GM23248 (cell line): ENCODE results near the gene PLCD3. TPM values are rescaled to one million over a fixed set of nuclear protein-coding genes. Genes with fewer than 3 reads are reported as not detected.

Experiments
- DNase-seq: peaks from one replicate; pipeline ENCODE4 v3.0.0-alpha.2; 2015
- H2AFZ ChIP-seq: fragments of 200-600 bp; sonication (generic); 2 replicates; pipeline ENCODE4 v1.6.1; 2016; ENCODE audit warnings: antibody characterized with exemption
- H3F3A ChIP-seq: fragments of 200-600 bp; sonication (generic); 2 replicates; pipeline ENCODE4 v1.6.1; 2016; ENCODE audit warnings: mild to moderate bottlenecking, antibody characterized with exemption, mixed run types; ENCODE audit not compliant: insufficient read depth
- H3K27ac ChIP-seq: fragments of 200-600 bp; sonication (generic); 2 replicates; pipeline ENCODE4 v1.5.1; 2016; ENCODE audit warnings: mild to moderate bottlenecking
- H3K27me3 ChIP-seq: fragments of 200-600 bp; sonication (generic); replicated peaks from 2 replicates; pipeline ENCODE4 v1.6.1; 2016; ENCODE audit warnings: mild to moderate bottlenecking; ENCODE audit not compliant: insufficient read depth
- H3K36me3 ChIP-seq: fragments of 200-600 bp; sonication (generic); 2 replicates; pipeline ENCODE4 v1.6.1; 2016; ENCODE audit warnings: low read depth, mild to moderate bottlenecking
- H3K4me1 ChIP-seq: fragments of 200-600 bp; sonication (generic); 2 replicates; pipeline ENCODE4 v1.6.1; 2016; ENCODE audit warnings: mild to moderate bottlenecking; ENCODE audit not compliant: insufficient read depth
- H3K4me2 ChIP-seq: fragments of 200-600 bp; sonication (generic); one replicate; pipeline ENCODE4 v1.6.1; 2016; ENCODE audit warnings: mild to moderate bottlenecking; ENCODE audit not compliant: unreplicated experiment
- H3K4me3 ChIP-seq: fragments of 200-600 bp; sonication (generic); 2 replicates; pipeline ENCODE4 v1.5.1; 2016; ENCODE audit warnings: mild to moderate bottlenecking
- H3K79me2 ChIP-seq: fragments of 200-600 bp; sonication (generic); 2 replicates; pipeline ENCODE4 v1.6.1; 2016; ENCODE audit warnings: mild to moderate bottlenecking; ENCODE audit not compliant: insufficient read depth
- H3K9ac ChIP-seq: fragments of 200-600 bp; sonication (generic); 2 replicates; pipeline ENCODE4 v1.6.1; 2016; ENCODE audit warnings: mild to moderate bottlenecking
- H3K9me2 ChIP-seq: fragments of 200-600 bp; sonication (generic); 2 replicates; pipeline ENCODE4 v1.6.1; 2016; ENCODE audit warnings: mixed run types, mild to moderate bottlenecking, moderate library complexity; ENCODE audit not compliant: insufficient read depth
- H3K9me3 ChIP-seq: fragments of 200-600 bp; sonication (generic); one replicate; pipeline ENCODE4 v1.6.1; 2017; ENCODE audit warnings: low read depth
- H4K20me1 ChIP-seq: fragments of 200-600 bp; sonication (generic); 2 replicates; pipeline ENCODE4 v1.6.0; 2016; ENCODE audit not compliant: insufficient read depth
- EZH2 ChIP-seq: fragments of 200-600 bp; sonication (generic); IDR thresholded peaks from 2 replicates; pipeline ENCODE4 v1.6.1; 2018; ENCODE audit warnings: antibody characterized with exemption, mild to moderate bottlenecking; ENCODE audit not compliant: insufficient read depth, poor library complexity, severe bottlenecking
- EZH2phosphoT487 ChIP-seq: fragments of 200-600 bp; sonication (generic); IDR thresholded peaks from 2 replicates; pipeline ENCODE4 v1.6.1; 2018; ENCODE audit warnings: antibody characterized with exemption, moderate library complexity, mild to moderate bottlenecking, low read depth; ENCODE audit not compliant: insufficient read depth
- WGBS, 2 experiments: methylation state at CpG; one replicate each; pipeline ENCODE4 v1.1.6; 2015 to 2017; ENCODE audit warnings: low lambda C conversion rate in 2 of 2, low coverage in 1 of 2; ENCODE audit errors: missing lambda C conversion rate in 2 of 2; 5-methylcytosine and 5-hydroxymethylcytosine counted together
- in situ Hi-C: fragments of 300-500 bp; cut with MboI; formaldehyde crosslinking; loops from 2 replicates; pipeline ENCODE4 v1.15.0; 2020
- polyA plus RNA-seq: library from polyadenylated mRNA; unstranded; fragments of >200 nt; fragmentation: Nextera tagmentation; extraction: Ambion mirVana; gene quantifications from 2 replicates; pipeline ENCODE4 v1.2.1, GENCODE V29; 2016
- total RNA-seq: library from RNA; depleted of rRNA; stranded (reverse); fragments of >200 nt; shearing (Covaris generic); gene quantifications from 2 replicates; pipeline ENCODE4 v1.2.3, GENCODE V29; 2014

PLCD3 gene
- total and polyA plus RNA-seq, 2 experiments from 2014 or later = 17.1 to 30.2 TPM

DNA sequence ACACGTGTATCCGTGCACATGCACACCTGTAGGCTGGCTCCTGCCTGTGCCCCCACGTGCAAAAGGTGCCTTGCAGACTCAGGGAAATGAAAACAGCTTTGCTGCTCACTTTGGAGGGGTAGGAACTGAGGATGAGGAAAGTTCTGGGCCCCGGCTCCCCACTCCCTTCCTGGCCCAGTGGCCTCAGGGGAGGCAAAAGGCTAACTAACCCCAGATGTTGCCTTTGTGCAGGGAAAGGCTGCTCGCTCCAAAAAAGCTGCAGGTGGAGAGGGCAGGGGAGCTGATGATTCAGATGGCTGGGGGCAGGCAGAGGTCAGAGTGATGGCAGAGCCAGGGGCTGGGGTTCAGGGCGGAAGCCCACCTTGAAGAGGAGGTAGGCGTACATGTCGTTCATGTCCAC is 12.4 kb downstream of the PLCD3 start:
- in situ Hi-C loops = loop anchor here (5.0 to 10.0 kb wide), 2 partner anchors 65 to 198 kb away; partner anchors contain the start of gene DCAKD
- peaks cover 31% of the 10 kb centered on the region for H3K4me1 ChIP-seq
- no peak overlapping the region for H3K4me3 ChIP-seq
- H2AFZ ChIP-seq = no peak overlapping the region
- peaks cover 27% of the 10 kb centered on the region for H3K79me2 ChIP-seq
- no peak for DNase-seq
- no peak overlapping the region for H3K9ac ChIP-seq
- H3K4me2 ChIP-seq = no peak overlapping the region
- no peaks in the 10 kb centered on the region for H3K27me3 ChIP-seq
- WGBS, 2 experiments = 76 to 77% methylated on average over 8 of the region's 8 CpGs
- H3K9me2 ChIP-seq = no peaks in the 10 kb centered on the region
- H3F3A ChIP-seq = no peaks in the 10 kb centered on the region
- no peaks in the 10 kb centered on the region; the same call in 1 of the 2 replicates for H3K36me3 ChIP-seq
- H3K9me3 ChIP-seq = no peaks in the 10 kb centered on the region
- no peak overlapping the region for H3K27ac ChIP-seq
- TF ChIP-seq EZH2phosphoT487 (no peak), EZH2 (no peak)
- no peaks in the 10 kb centered on the region for H4K20me1 ChIP-seq

DNA sequence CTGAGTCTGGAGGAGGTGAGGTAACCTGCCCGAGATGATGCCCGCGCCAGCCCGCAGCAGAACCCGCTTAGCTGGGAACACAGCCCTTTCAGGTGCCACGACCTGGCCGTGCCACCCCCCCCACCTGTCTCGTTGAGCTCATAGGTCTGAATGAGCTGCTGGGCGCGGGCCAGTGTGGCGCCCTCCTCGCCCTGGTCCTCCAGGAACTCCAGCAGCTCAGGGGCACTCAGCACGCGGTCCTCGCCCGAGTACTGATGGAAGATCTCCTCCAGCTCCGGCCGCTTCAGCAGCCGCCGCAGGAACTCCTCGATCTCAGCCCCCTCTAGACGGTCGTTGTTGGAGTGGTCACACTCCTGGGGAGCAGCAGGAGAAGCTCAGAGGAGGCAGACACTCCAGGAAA is 13.6 kb downstream of the PLCD3 start:
- H3K4me1 ChIP-seq = peaks cover 18% of the 10 kb centered on the region
- H3K9ac ChIP-seq = no peak overlapping the region
- no peaks in the 10 kb centered on the region for H3K27me3 ChIP-seq
- H3K9me2 ChIP-seq = no peaks in the 10 kb centered on the region
- in situ Hi-C loops = no loop called here
- peaks cover 17% of the 10 kb centered on the region for H3K79me2 ChIP-seq
- H3K4me2 ChIP-seq = no peak overlapping the region
- 93 to 95% methylated on average over 23 of the region's 23 CpGs for WGBS, 2 experiments
- H3K9me3 ChIP-seq = no peaks in the 10 kb centered on the region
- no peaks in the 10 kb centered on the region; the same call in 1 of the 2 replicates for H3K36me3 ChIP-seq
- no peak for DNase-seq
- H2AFZ ChIP-seq = no peak overlapping the region
- H4K20me1 ChIP-seq = no peaks in the 10 kb centered on the region
- H3K4me3 ChIP-seq = no peak overlapping the region
- H3F3A ChIP-seq = no peaks in the 10 kb centered on the region
- TF ChIP-seq EZH2phosphoT487 (no peak), EZH2 (no peak)
- H3K27ac ChIP-seq = no peak overlapping the region

DNA sequence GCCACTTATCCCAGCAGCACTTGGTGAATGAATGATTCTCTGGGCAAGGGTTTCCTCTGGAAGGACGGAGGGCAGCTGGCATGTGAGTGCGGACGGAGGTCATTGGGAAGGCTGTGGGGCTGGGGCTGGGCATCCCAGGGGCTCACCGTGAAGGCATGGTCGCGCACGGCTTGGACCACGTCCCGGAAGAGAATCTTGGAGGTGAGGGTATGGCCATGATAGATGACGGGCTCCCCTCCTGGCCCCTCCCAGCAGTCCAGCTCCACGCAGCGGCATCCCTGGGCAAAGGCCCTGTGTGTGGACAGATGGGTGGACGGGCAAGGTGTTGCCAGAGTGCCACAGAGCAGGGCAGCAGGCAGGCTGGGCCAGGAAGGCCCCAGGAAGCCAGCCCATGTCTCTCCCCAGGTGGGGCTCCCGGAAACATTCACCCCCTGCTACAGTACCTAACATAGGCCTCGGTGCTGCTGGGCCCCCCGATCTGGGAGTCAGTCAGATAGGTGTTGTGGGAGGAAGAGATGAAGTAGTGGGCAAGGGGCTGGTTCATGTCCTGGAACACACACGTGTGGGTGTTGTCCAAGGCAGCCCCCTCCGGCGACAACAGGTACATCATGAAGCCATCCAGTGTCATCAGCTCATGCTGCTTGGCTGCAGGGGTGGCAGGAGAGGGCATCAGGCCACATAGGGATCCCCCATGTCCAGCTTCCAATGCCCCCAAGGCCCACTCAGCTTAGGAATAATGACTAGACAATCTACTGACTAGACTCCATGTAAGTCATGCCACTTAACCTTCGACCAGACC is 14.3 kb downstream of the PLCD3 start:
- no peaks in the 10 kb centered on the region for H4K20me1 ChIP-seq
- H3K27ac ChIP-seq = no peak overlapping the region
- H2AFZ ChIP-seq = no peak overlapping the region
- in situ Hi-C loops = no loop called here
- no peaks in the 10 kb centered on the region for H3K9me3 ChIP-seq
- H3K9ac ChIP-seq = no peak overlapping the region
- WGBS, 2 experiments = 88 to 91% methylated on average over 20 of the region's 20 CpGs
- no peaks in the 10 kb centered on the region for H3K27me3 ChIP-seq
- H3K4me3 ChIP-seq = no peak overlapping the region
- H3K4me1 ChIP-seq = peaks cover 11% of the 10 kb centered on the region
- no peaks in the 10 kb centered on the region for H3F3A ChIP-seq
- no peaks in the 10 kb centered on the region; the same call in 1 of the 2 replicates for H3K36me3 ChIP-seq
- no peak for DNase-seq
- no peak overlapping the region for H3K4me2 ChIP-seq
- TF ChIP-seq EZH2 (no peak), EZH2phosphoT487 (no peak)
- H3K9me2 ChIP-seq = no peaks in the 10 kb centered on the region
- peaks cover 10% of the 10 kb centered on the region for H3K79me2 ChIP-seq

DNA sequence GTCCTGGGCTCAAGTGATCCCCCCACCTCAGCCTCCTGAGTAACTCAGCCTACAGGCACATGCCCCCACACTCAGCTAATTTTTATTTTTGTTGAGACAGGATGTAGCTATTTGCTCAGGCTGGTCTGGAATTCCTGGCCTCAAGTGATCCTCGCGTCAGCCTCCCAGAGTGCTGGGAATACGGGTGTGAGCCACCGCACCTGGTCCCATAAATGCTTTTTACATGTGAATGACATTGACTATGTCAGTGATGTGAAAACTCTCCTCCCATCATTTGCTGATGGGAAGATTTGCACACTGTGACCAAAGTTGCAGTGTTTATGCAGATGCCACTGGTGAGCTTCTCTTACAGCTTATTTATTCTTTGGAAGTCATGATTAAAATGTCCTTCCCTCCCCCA is 15.0 kb downstream of the PLCD3 start:
- H3K4me2 ChIP-seq = no peak overlapping the region
- TF ChIP-seq EZH2 (no peak), EZH2phosphoT487 (no peak)
- no peaks in the 10 kb centered on the region; the same call in 1 of the 2 replicates for H3K36me3 ChIP-seq
- no peak for DNase-seq
- 97 to 100% methylated on average over 4 of the region's 4 CpGs for WGBS, 2 experiments
- H3K27ac ChIP-seq = no peak overlapping the region
- H2AFZ ChIP-seq = no peak overlapping the region
- H3K4me3 ChIP-seq = no peak overlapping the region
- no peaks in the 10 kb centered on the region for H4K20me1 ChIP-seq
- no peak overlapping the region for H3K9ac ChIP-seq
- H3F3A ChIP-seq = no peaks in the 10 kb centered on the region
- peaks cover 4% of the 10 kb centered on the region for H3K4me1 ChIP-seq
- in situ Hi-C loops = no loop called here
- no peaks in the 10 kb centered on the region for H3K27me3 ChIP-seq
- no peaks in the 10 kb centered on the region for H3K9me3 ChIP-seq
- H3K79me2 ChIP-seq = 0 out of 2 replicates have a peak, but pooled peaks cover 4% of the 10 kb centered on the region
- no peaks in the 10 kb centered on the region for H3K9me2 ChIP-seq
